Small intestine (tissue), 7 donors: Measurements from ENCODE around the gene MACF1. TPM values are rescaled to one million over a fixed set of nuclear protein-coding genes. Genes with fewer than 3 reads are reported as not detected.

ENCODE experiments used
- DNase-seq, 2 donors: peaks; one replicate each; pipeline versions ENCODE4 v3.0.0 to v3.0.0-alpha.2; 2013
- FAIRE-seq: peaks from 2 replicates; lab custom pipeline; 2012; peaks lifted over from hg19 to GRCh38; lab: Jason Lieb, UNC
- H3K27ac ChIP-seq, 3 donors: one replicate each; pipeline ENCODE4 v1.5.1; 2013; ENCODE audit warnings: low read length in 2 of 3, mild to moderate bottlenecking in 2 of 3, control low read depth in 1 of 3, inconsistent platforms in 1 of 3, low read depth in 1 of 3, moderate library complexity in 1 of 3
- H3K27me3 ChIP-seq, 3 donors: one replicate each; pipeline ENCODE4 v1.6.1; 2013; ENCODE audit warnings: low read length in 3 of 3, inconsistent platforms in 1 of 3; ENCODE audit not compliant: control insufficient read depth in 3 of 3, insufficient read depth in 3 of 3
- H3K36me3 ChIP-seq, 3 donors: one replicate each; pipeline ENCODE4 v1.6.1; 2013; ENCODE audit warnings: low read length in 3 of 3, inconsistent platforms in 1 of 3, low read depth in 1 of 3, mild to moderate bottlenecking in 1 of 3, moderate library complexity in 1 of 3; ENCODE audit not compliant: control insufficient read depth in 3 of 3, insufficient read depth in 2 of 3
- H3K4me1 ChIP-seq, 3 donors: one replicate each; pipeline ENCODE4 v1.6.1; 2013; ENCODE audit warnings: low read length in 2 of 3, inconsistent platforms in 1 of 3, low read depth in 1 of 3, mild to moderate bottlenecking in 1 of 3, moderate library complexity in 1 of 3; ENCODE audit not compliant: control insufficient read depth in 3 of 3, insufficient read depth in 2 of 3
- H3K4me3 ChIP-seq, 3 donors: one replicate each; pipeline ENCODE4 v1.5.1; 2013; ENCODE audit warnings: low read length in 3 of 3, control low read depth in 1 of 3, inconsistent platforms in 1 of 3, low read depth in 1 of 3, mild to moderate bottlenecking in 1 of 3, moderate library complexity in 1 of 3
- H3K9me3 ChIP-seq, 2 donors: one replicate each; pipeline ENCODE4 v1.6.1; 2013; ENCODE audit warnings: low read depth in 1 of 2, low read length in 1 of 2; ENCODE audit not compliant: control insufficient read depth in 2 of 2, insufficient read depth in 1 of 2
- WGBS, 3 donors: extraction: QIAGEN DNeasy Blood & Tissue Kit; methylation state at CpG; one replicate each; pipeline ENCODE4 v1.1.7; 2013; 5-methylcytosine and 5-hydroxymethylcytosine counted together
- polyA plus RNA-seq, 4 donors: library from polyadenylated mRNA; stranded (reverse) in 3 of 4; unstranded in 1 of 4; fragments of 200-250 nt in 3 of 4; fragments of 120-200 nt in 1 of 4; gene quantifications; one replicate each; pipeline versions ENCODE4 v1.2.1 to v1.2.3, GENCODE V29; 2013
- donor health status: healthy with polysubstance abuse.
- donor health status: control.
- donor health status: control.
- donor health status: Bipolar disorder and iron deficiency.
- donor health status: healthy.

The MACF1 gene
- polyA plus RNA-seq, 4 donors, result 18.1 to 64.8 (median 34.6) TPM

DNA sequence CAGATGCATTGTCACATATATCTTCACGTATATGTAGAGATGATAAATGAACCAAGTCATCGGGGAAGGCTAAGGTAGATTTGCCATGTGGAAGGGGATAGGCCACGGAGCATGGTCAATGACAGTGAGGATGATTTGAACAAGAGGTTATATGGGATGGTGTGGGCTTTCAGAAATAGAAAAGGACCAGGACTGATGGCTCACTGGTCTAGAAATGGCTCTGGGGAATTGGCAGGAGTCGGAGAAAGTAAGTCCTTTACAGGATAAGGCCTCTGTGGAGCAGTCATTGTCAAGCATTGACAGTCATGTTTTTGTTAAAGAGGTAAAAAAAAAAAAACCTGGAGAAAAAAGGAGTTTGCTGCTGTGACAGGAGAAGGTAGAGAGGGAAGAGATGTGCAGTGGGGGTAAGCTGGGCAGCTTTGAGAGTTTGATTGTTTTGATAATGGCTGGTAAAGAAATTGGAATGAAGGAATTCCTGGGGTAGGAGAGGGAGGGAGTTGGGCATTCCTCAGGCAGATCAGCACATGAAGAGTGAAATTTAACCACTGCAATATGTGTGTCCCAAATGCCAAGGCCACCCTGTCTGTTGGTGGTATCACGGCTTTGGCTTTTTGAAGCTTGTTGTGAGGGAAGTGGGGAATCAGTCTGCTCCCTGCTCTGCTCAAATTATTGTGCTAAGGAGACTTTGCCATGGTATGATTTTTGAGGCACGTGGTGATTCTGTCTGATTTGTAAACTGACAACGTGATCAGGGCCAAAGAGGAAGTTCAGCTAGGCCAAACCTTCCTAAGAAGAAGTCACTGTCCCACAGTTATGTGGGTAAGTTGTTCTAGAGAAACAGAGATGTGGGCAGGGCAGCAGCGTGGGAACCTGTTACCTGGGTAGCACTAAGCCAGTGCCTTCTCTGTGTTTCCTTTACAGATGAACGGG is 26.0 kb downstream of the MACF1 start:
- WGBS, 3 donors, result 67 to 83% (median 74%) methylated on average over 9 of the region's 9 CpGs
- H3K9me3 ChIP-seq, result no peaks in the 10 kb centered on the region
- H3K36me3 ChIP-seq, result peaks cover 0 to 3% (median 0%) of the 10 kb centered on the region in 3 donors
- H3K4me1 ChIP-seq, result peaks cover 0 to 3% (median 0%) of the 10 kb centered on the region in 3 donors
- H3K4me3 ChIP-seq, result no peak overlapping the region
- no peaks in the 10 kb centered on the region for H3K27me3 ChIP-seq
- FAIRE-seq (no peak), DNase-seq (peak in 1 of 2 donors; percentile 48)
- peak overlapping the region in 2 of 3 donors; percentile 3 to 47 for H3K27ac ChIP-seq

GRCh38 chr1:39236971-39237370 is 32.5 kb downstream of the MACF1 start:
- Histone ChIP-seq H3K27ac (no peak overlapping the region), H3K9me3 (no peaks in the 10 kb centered on the region), H3K4me3 (no peak overlapping the region), H3K36me3 (peaks cover 0 to 8% (median 0%) of the 10 kb centered on the region in 3 donors), H3K4me1 (peaks cover 0 to 2% (median 0%) of the 10 kb centered on the region in 3 donors), H3K27me3 (no peaks in the 10 kb centered on the region)
- DNase-seq, result no peak
- no peak for FAIRE-seq
- 90 to 96% (median 94%) methylated on average over 4 of the region's 4 CpGs for WGBS, 3 donors

DNA sequence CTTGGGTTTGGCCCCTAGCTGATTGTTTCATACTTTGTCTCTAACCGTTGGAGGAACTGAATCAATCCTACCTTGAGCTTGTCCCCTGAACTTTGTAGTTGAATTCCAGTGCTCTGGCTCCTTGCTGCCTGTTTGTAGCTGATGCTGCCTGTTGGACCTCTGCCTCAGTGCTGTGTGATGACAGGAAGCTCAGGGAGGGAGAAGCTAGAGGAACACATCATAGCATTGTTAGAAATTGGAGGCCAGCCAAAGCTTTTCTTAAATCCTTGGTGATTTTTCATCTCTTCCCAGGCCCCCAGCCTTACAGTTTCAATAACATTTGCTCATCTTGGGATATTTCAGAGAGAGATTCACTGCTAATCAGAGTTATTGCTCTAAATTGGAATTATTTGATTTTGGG is 34.0 kb downstream of the MACF1 start:
- Histone ChIP-seq H3K4me3 (no peak overlapping the region), H3K9me3 (no peaks in the 10 kb centered on the region), H3K27me3 (no peaks in the 10 kb centered on the region), H3K4me1 (peaks cover 0 to 2% (median 0%) of the 10 kb centered on the region in 3 donors), H3K36me3 (peaks cover 0 to 5% (median 0%) of the 10 kb centered on the region in 3 donors), H3K27ac (no peak overlapping the region)
- FAIRE-seq (no peak), DNase-seq (no peak)
- 47 to 56% (median 52%) methylated on average over 1 of the region's 1 CpG for WGBS, 3 donors

DNA sequence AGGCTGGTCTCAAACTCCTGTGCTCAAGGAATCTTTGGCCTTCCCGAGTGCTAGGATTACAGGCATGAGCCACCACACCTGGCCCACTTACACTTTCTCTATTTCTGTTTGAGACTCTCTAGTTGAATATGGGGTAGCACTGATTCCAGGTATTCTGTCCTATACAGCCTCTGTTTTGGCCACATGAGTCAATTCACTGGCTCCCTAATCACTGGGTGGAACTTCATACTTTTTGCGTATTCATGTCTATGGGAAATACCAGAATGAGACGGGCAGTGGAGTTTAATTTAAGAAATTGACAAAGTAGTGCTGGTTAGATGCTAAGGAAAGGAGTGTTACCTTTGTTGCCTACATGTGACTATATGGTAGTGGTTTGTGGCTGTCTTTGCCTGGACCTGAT is 35.5 kb downstream of the MACF1 start:
- Histone ChIP-seq H3K36me3 (peaks cover 0 to 5% (median 0%) of the 10 kb centered on the region in 3 donors), H3K4me1 (peaks cover 0 to 2% (median 0%) of the 10 kb centered on the region in 3 donors), H3K4me3 (no peak overlapping the region), H3K27me3 (no peaks in the 10 kb centered on the region), H3K27ac (no peak overlapping the region), H3K9me3 (no peaks in the 10 kb centered on the region)
- WGBS, 3 donors, result 85 to 94% (median 90%) methylated on average over 3 of the region's 3 CpGs
- FAIRE-seq (no peak), DNase-seq (no peak)

- H3K4me3 ChIP-seq, result no peak overlapping the region
- peaks cover 0 to under 1% (median 0%) of the 10 kb centered on the region in 3 donors for H3K4me1 ChIP-seq
- no peak overlapping the region for H3K27ac ChIP-seq
- H3K36me3 ChIP-seq, result peaks cover 0 to 2% (median 0%) of the 10 kb centered on the region in 3 donors
- FAIRE-seq (no peak), DNase-seq (no peak)
- H3K27me3 ChIP-seq, result no peaks in the 10 kb centered on the region
- no peaks in the 10 kb centered on the region for H3K9me3 ChIP-seq
- WGBS, 3 donors, result 92 to 100% (median 97%) methylated on average over 2 of the region's 2 CpGs
These were observed 38.8 kb downstream of the MACF1 start for GRCh38 chr1:39243302-39243701.

GRCh38 chr1:39250460-39251240 is 46.2 kb downstream of the MACF1 start:
- H3K27ac ChIP-seq, result no peak overlapping the region
- 82 to 97% (median 93%) methylated on average over 2 of the region's 2 CpGs for WGBS, 3 donors

GRCh38 chr1:39255222-39255621 is 50.7 kb downstream of the MACF1 start:
- Histone ChIP-seq H3K27me3 (no peaks in the 10 kb centered on the region), H3K4me3 (no peak overlapping the region), H3K36me3 (peaks cover 2 to 20% (median 10%) of the 10 kb centered on the region in 3 donors), H3K4me1 (no peaks in the 10 kb centered on the region), H3K9me3 (no peaks in the 10 kb centered on the region), H3K27ac (peak overlapping the region in 1 of 3 donors; percentile 32)
- 48 to 60% (median 58%) methylated on average over 1 of the region's 1 CpG for WGBS, 3 donors
- no peak for FAIRE-seq
- no peak for DNase-seq

More at GRCh38 chr1:39250460-39251240, 46.2 kb downstream of the MACF1 start:
- Histone ChIP-seq H3K36me3 (peaks cover 1 to 7% (median 6%) of the 10 kb centered on the region in 3 donors), H3K27me3 (no peaks in the 10 kb centered on the region), H3K9me3 (no peaks in the 10 kb centered on the region), H3K4me1 (no peaks in the 10 kb centered on the region), H3K4me3 (no peak overlapping the region)
- FAIRE-seq, result no peak
- DNase-seq, result no peak
